Colonic mucosa (tissue), 4 donors: ENCODE measurements around the gene PIN4. TPM values are rescaled to one million over a fixed set of nuclear protein-coding genes. Genes with fewer than 3 reads are reported as not detected.
A peak's percentile ranks its signal among the peaks of the same experiment; 100 is the strongest.

ENCODE experiments used
- DNase-seq: peaks from one replicate; pipeline ENCODE4 v3.0.0-alpha.2; 2020
- H3K27ac ChIP-seq: fragments of 200-600 bp; one replicate; pipeline ENCODE4 v1.8.0; 2021
- H3K27me3 ChIP-seq: fragments of 200-600 bp; one replicate; pipeline ENCODE4 v1.8.0; 2021
- H3K36me3 ChIP-seq: fragments of 200-600 bp; one replicate; pipeline ENCODE4 v1.8.0; 2021
- H3K4me1 ChIP-seq: fragments of 200-600 bp; one replicate; pipeline ENCODE4 v1.8.0; 2021; ENCODE audit warnings: mild to moderate bottlenecking
- H3K4me3 ChIP-seq: fragments of 200-600 bp; one replicate; pipeline ENCODE4 v1.8.0; 2021
- H3K9ac ChIP-seq, 2 donors: one replicate each; pipeline ENCODE4 v1.7.0; 2013; ENCODE audit warnings: control low read depth in 2 of 2, low read depth in 2 of 2, low read length in 2 of 2
- H3K9me3 ChIP-seq: fragments of 200-600 bp; one replicate; pipeline ENCODE4 v1.8.0; 2021
- intact Hi-C: fragments of 100-400 bp; cut with DNase I; formaldehyde crosslinking; loops from one replicate; pipeline ENCODE4 v1.14.1; 2022
- total RNA-seq, 2 donors: library from RNA; stranded (reverse); fragmentation: NEBNext Ultra II Directional in 1 of 2; extraction: Animal tissue kit (Norgen Biotek cat#: 25700) in 1 of 2; gene quantifications; one replicate each; pipeline ENCODE4 v1.2.1, GENCODE V29; 2021
- TF ChIP-seq, protein P1 (sequence below): fragments of 200-600 bp; IDR thresholded peaks from one replicate; pipeline ENCODE4 v1.8.0; 2022; ENCODE audit warnings: antibody characterized with exemption, mild to moderate bottlenecking
- donor health status: healthy.
- donor health status: DM: no; HTN: no; CAD: no.
- donor health status: DM: no; HTN: no; CAD: no.

PIN4 gene
- total RNA-seq, 2 donors from 2014 or later, result 8.2 to 10.4 TPM

DNA sequence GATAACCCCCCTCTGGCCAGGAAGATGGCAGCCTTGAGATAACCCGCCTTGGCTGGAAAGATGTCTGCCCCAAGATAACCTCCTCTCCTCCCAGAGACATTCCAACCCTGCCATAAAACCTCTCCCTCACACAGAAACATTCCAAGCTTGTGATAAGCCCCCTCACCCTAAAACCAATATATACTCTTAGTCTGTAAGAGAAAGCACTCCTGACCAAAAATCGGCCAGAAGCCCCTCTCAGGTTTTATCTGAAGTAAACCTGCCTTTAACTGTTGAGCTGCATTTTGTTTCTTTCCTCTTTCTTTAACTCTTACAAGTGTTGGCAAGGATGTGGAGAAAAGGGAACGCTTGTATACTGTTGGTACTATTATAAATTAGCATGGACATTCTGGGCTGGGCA is 48.7 kb downstream of the PIN4 start:
- intact Hi-C loops, result no loop called here
- H3K9me3 ChIP-seq, result no peaks in the 10 kb centered on the region
- H3K27me3 ChIP-seq, result no peaks in the 10 kb centered on the region
- no peak overlapping the region for H3K27ac ChIP-seq
- TF ChIP-seq, protein P1, sequence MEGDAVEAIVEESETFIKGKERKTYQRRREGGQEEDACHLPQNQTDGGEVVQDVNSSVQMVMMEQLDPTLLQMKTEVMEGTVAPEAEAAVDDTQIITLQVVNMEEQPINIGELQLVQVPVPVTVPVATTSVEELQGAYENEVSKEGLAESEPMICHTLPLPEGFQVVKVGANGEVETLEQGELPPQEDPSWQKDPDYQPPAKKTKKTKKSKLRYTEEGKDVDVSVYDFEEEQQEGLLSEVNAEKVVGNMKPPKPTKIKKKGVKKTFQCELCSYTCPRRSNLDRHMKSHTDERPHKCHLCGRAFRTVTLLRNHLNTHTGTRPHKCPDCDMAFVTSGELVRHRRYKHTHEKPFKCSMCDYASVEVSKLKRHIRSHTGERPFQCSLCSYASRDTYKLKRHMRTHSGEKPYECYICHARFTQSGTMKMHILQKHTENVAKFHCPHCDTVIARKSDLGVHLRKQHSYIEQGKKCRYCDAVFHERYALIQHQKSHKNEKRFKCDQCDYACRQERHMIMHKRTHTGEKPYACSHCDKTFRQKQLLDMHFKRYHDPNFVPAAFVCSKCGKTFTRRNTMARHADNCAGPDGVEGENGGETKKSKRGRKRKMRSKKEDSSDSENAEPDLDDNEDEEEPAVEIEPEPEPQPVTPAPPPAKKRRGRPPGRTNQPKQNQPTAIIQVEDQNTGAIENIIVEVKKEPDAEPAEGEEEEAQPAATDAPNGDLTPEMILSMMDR, result no peak
- H3K4me3 ChIP-seq, result no peak overlapping the region
- no peaks in the 10 kb centered on the region for H3K4me1 ChIP-seq
- no peak overlapping the region for H3K9ac ChIP-seq
- no peak for DNase-seq
- no peaks in the 10 kb centered on the region for H3K36me3 ChIP-seq

- Histone ChIP-seq H3K27me3 (no peaks in the 10 kb centered on the region), H3K9me3 (no peaks in the 10 kb centered on the region), H3K9ac (no peak overlapping the region), H3K36me3 (no peaks in the 10 kb centered on the region), H3K4me3 (no peak overlapping the region), H3K4me1 (no peaks in the 10 kb centered on the region), H3K27ac (no peak overlapping the region)
- TF ChIP-seq, protein P1, result no peak
- DNase-seq, result no peak
- intact Hi-C loops, result no loop called here
These were observed 55.3 kb downstream of the PIN4 start for GRCh38 chrX:72236841-72237240.

DNA sequence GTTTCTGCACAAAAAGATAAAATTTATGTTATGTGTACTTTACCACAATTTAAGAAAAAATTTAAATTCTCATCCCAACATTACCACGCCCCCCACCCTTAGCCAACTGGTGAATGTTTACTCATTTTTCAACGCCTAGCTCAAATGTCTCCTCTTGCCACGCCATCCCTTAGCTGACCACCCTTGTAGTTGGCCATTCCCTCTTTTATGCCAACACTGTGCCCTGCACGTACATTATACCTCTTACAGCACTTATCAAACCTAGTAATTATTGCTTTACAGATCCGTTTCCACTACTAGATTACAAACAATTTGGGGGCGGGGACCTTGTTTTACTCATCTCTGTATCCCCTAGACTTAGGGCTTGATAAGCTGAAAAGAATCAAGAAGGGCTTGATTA is 56.6 kb downstream of the PIN4 start:
- intact Hi-C loops, result no loop called here
- no peak for DNase-seq
- H3K27me3 ChIP-seq, result no peaks in the 10 kb centered on the region
- H3K9me3 ChIP-seq, result no peaks in the 10 kb centered on the region
- no peaks in the 10 kb centered on the region for H3K36me3 ChIP-seq
- no peak overlapping the region for H3K9ac ChIP-seq
- TF ChIP-seq, protein P1, result no peak
- peak overlapping the region; percentile 34 for H3K4me3 ChIP-seq
- no peak overlapping the region for H3K27ac ChIP-seq
- no peaks in the 10 kb centered on the region for H3K4me1 ChIP-seq

GRCh38 chrX:72238721-72239475 is 57.3 kb downstream of the PIN4 start, which contains the start of gene ERCC6L:
Gene ERCC6L (minus strand): TSS chrX:72239027. CDS start chrX:72238911, 116 bp downstream.
- DNase-seq, result peak; percentile 89
- Histone ChIP-seq H3K9me3 (no peaks in the 10 kb centered on the region), H3K27ac (no peak within 1 kb of the TSS), H3K27me3 (no peaks in the 10 kb centered on the region), H3K9ac (peak within 1 kb of the TSS in 1 of 2 donors; percentile 43), H3K4me1 (no peaks in the 10 kb centered on the region), H3K36me3 (no peaks in the 10 kb centered on the region), H3K4me3 (peak within 1 kb of the TSS; percentile 34)
- intact Hi-C loops, result no loop called here
- TF ChIP-seq, protein P1, result no peak

DNA sequence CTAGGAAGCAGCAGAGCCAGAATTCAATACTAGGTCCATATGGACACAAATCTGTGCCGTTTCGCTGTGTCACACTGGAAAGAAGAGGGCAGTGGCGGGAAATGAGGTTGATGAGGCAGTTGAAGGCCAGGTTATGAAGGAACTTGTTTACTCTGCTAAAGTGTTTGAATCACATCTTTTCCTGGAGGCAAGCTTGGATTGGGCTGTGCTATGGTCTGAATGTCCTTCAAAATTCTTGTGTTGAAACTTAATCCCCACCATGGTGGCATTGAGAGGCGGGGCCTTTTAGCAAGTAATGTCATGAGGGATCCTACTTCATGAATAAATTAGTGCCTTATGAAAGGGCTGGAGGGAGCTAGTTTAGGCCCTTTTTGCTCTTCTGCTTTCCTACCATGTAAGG is 59.4 kb downstream of the PIN4 start:
- no peak overlapping the region for H3K9ac ChIP-seq
- no peaks in the 10 kb centered on the region for H3K36me3 ChIP-seq
- H3K4me3 ChIP-seq, result no peak overlapping the region
- intact Hi-C loops, result no loop called here
- TF ChIP-seq, protein P1, result no peak
- no peaks in the 10 kb centered on the region for H3K27me3 ChIP-seq
- no peak overlapping the region for H3K27ac ChIP-seq
- DNase-seq, result no peak
- no peaks in the 10 kb centered on the region for H3K9me3 ChIP-seq
- H3K4me1 ChIP-seq, result no peaks in the 10 kb centered on the region
